Progenitor cell of endocrine pancreas (in vitro differentiated cells): Measurements from ENCODE around the gene XRCC5. TPM values are rescaled to one million over a fixed set of nuclear protein-coding genes. Genes with fewer than 3 reads are reported as not detected.

ENCODE experiments used
- DNase-seq: peaks from one replicate; pipeline ENCODE4 v3.0.0; 2021; ENCODE audit warnings: low spot score; ENCODE audit not compliant: unreplicated experiment
- H3K27ac Mint-ChIP-seq: 2 replicates; pipeline ENCODE4 v1.8.0; 2021; ENCODE audit warnings: mild to moderate bottlenecking, moderate library complexity, mixed read lengths
- H3K27me3 Mint-ChIP-seq: 2 replicates; pipeline ENCODE4 v1.8.0; 2021; ENCODE audit warnings: mixed read lengths
- H3K36me3 Mint-ChIP-seq: 2 replicates; pipeline ENCODE4 v1.8.0; 2022; ENCODE audit warnings: mixed read lengths; ENCODE audit not compliant: insufficient read depth
- H3K4me1 Mint-ChIP-seq: 2 replicates; pipeline ENCODE4 v1.8.0; 2021; ENCODE audit warnings: low read depth, mixed read lengths
- H3K4me3 Mint-ChIP-seq: 2 replicates; pipeline ENCODE4 v1.8.0; 2021; ENCODE audit warnings: low read depth, mild to moderate bottlenecking, moderate library complexity, mixed read lengths
- H3K9me3 Mint-ChIP-seq: 2 replicates; pipeline ENCODE4 v1.8.0; 2021; ENCODE audit warnings: low read depth, mixed read lengths
- CTCF ChIP-seq: fragments of 200-600 bp; sonication (generic); IDR thresholded peaks from one replicate; pipeline ENCODE4 v1.5.0; 2021; ENCODE audit warnings: antibody characterized with exemption, mild to moderate bottlenecking; ENCODE audit not compliant: unreplicated experiment
- total RNA-seq: library from RNA; stranded (reverse); gene quantifications from 2 replicates; pipeline ENCODE4 v1.2.1, GENCODE V29; 2021

Gene XRCC5
- total RNA-seq, 1 donor from 2014 or later: 378 TPM

GRCh38 chr2:216101109-216101508 lies 8.0 kb upstream of the XRCC5 start:
- DNase-seq: no peak
- Mint-ChIP-seq H3K9me3 (no peaks in the 10 kb centered on the region), H3K36me3 (no peaks in the 10 kb centered on the region), H3K4me1 (no peaks in the 10 kb centered on the region), H3K4me3 (no peak overlapping the region), H3K27ac (no peak overlapping the region), H3K27me3 (no peaks in the 10 kb centered on the region)
- no peak for TF ChIP-seq CTCF

- H3K4me3 Mint-ChIP-seq: no peak overlapping the region
- no peaks in the 10 kb centered on the region for H3K27me3 Mint-ChIP-seq
- no peak for DNase-seq
- TF ChIP-seq CTCF: no peak
- no peaks in the 10 kb centered on the region for H3K36me3 Mint-ChIP-seq
- H3K27ac Mint-ChIP-seq: no peak overlapping the region
- H3K9me3 Mint-ChIP-seq: no peaks in the 10 kb centered on the region
- peaks cover 6% of the 10 kb centered on the region for H3K4me1 Mint-ChIP-seq
These were observed 5.9 kb upstream of the XRCC5 start for GRCh38 chr2:216103213-216103612.

- Mint-ChIP-seq H3K4me3 (no peak overlapping the region), H3K4me1 (peaks cover 12% of the 10 kb centered on the region)
- TF ChIP-seq CTCF: no peak
These were observed 4.5 kb upstream of the XRCC5 start for GRCh38 chr2:216104691-216105090.

GRCh38 chr2:216107320-216107719 lies 1.8 kb upstream of the XRCC5 start:
- Mint-ChIP-seq H3K4me3 (no peak overlapping the region), H3K27ac (no peak overlapping the region), H3K36me3 (peaks cover 8% of the 10 kb centered on the region), H3K4me1 (peaks cover 33% of the 10 kb centered on the region), H3K9me3 (no peaks in the 10 kb centered on the region), H3K27me3 (no peaks in the 10 kb centered on the region)
- DNase-seq: no peak
- no peak for TF ChIP-seq CTCF

More at GRCh38 chr2:216104691-216105090, 4.5 kb upstream of the XRCC5 start:
- Mint-ChIP-seq H3K27ac (no peak overlapping the region), H3K27me3 (no peaks in the 10 kb centered on the region), H3K36me3 (no peaks in the 10 kb centered on the region), H3K9me3 (no peaks in the 10 kb centered on the region)
- DNase-seq: no peak

GRCh38 chr2:216107760-216108159 lies 1.4 kb upstream of the XRCC5 start:
- TF ChIP-seq CTCF: no peak
- Mint-ChIP-seq H3K36me3 (peaks cover 8% of the 10 kb centered on the region), H3K27me3 (no peaks in the 10 kb centered on the region), H3K27ac (peak overlapping the region; percentile 80), H3K4me3 (peak overlapping the region; percentile 5), H3K4me1 (peaks cover 38% of the 10 kb centered on the region), H3K9me3 (no peaks in the 10 kb centered on the region)
- DNase-seq: no peak
